Immature natural killer cell (primary cell): ENCODE measurements around the gene SLC26A11. TPM values are rescaled to one million over a fixed set of nuclear protein-coding genes. Genes with fewer than 3 reads are reported as not detected.
A peak's percentile ranks its signal among the peaks of the same experiment; 100 is the strongest.
"Not testable (repeated sequence)": the region's sequence is repeated elsewhere in the genome, so short reads cannot be mapped to it uniquely, and the experiment has no call there.

Experiments used
- DNase-seq, 3 donors: peaks; one replicate each; pipeline ENCODE4 v3.0.0; 2022; ENCODE audit warnings: mixed read lengths in 1 of 3
- H3K27ac Mint-ChIP-seq, 6 donors: one replicate each; pipeline ENCODE4 v1.8.0; 2020; ENCODE audit warnings: mixed read lengths in 6 of 6, mild to moderate bottlenecking in 5 of 6, inconsistent platforms in 4 of 6, moderate library complexity in 3 of 6
- H3K27me3 Mint-ChIP-seq, 3 donors: one replicate each; pipeline ENCODE4 v1.8.0; 2020 to 2021; ENCODE audit warnings: low read depth in 3 of 3, mild to moderate bottlenecking in 3 of 3, mixed read lengths in 3 of 3, moderate library complexity in 3 of 3, inconsistent platforms in 1 of 3
- H3K36me3 Mint-ChIP-seq, 3 donors: one replicate each; pipeline ENCODE4 v1.8.0; 2020; ENCODE audit warnings: mixed read lengths in 3 of 3, inconsistent platforms in 2 of 3, mild to moderate bottlenecking in 2 of 3
- H3K4me1 Mint-ChIP-seq, 2 donors: one replicate each; pipeline ENCODE4 v1.8.0; 2020; ENCODE audit warnings: inconsistent platforms in 2 of 2, mild to moderate bottlenecking in 2 of 2, mixed read lengths in 2 of 2, moderate library complexity in 1 of 2
- H3K4me3 Mint-ChIP-seq, 5 donors: one replicate each; pipeline ENCODE4 v1.8.0; 2020; ENCODE audit warnings: mild to moderate bottlenecking in 5 of 5, mixed read lengths in 5 of 5, inconsistent platforms in 3 of 5, moderate library complexity in 3 of 5
- H3K9me3 Mint-ChIP-seq, 6 donors: one replicate each; pipeline ENCODE4 v1.8.0; 2020; ENCODE audit warnings: mild to moderate bottlenecking in 6 of 6, mixed read lengths in 6 of 6, inconsistent platforms in 4 of 6, moderate library complexity in 3 of 6
- polyA plus RNA-seq, 3 donors: library from polyadenylated mRNA; unstranded; fragments of 300-500 nt; fragmentation: Illumina TruSeq; gene quantifications; one replicate each; pipeline ENCODE4 v1.2.3, GENCODE V29; 2021

Gene SLC26A11
- polyA plus RNA-seq, 3 donors from 2014 or later = 1.6 to 3.6 (median 3.3) TPM

DNA sequence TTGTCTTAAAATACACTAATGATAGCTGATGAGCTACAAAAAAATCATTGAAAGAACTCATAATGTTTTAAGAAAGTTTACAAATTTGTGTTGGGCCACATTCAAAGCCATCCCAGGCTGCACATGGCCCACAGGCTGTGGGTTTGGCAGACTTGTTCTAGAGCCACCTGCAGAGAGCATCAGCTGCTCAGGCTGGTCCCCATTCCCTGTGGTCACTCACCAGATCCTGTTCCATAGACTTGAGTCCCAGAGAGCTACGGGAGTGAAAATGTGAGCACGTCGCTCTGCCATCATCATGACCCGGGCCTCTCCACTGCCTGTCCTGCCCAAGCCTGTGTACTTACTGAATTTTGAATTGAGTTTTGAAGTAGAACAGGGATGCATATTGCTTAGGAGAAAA is 6.9 kb downstream of the SLC26A11 start:
- peaks cover 7 to 8% of the 10 kb centered on the region in 2 donors for H3K4me1 Mint-ChIP-seq
- H3K9me3 Mint-ChIP-seq = peaks cover 0 to 2% (median 0%) of the 10 kb centered on the region in 6 donors
- no peak overlapping the region for H3K27ac Mint-ChIP-seq
- DNase-seq = no peak
- peaks cover 9 to 23% (median 13%) of the 10 kb centered on the region in 3 donors for H3K36me3 Mint-ChIP-seq
- H3K27me3 Mint-ChIP-seq = peaks cover 0 to 9% (median 5%) of the 10 kb centered on the region in 3 donors
- H3K4me3 Mint-ChIP-seq = no peak overlapping the region

- Mint-ChIP-seq H3K4me1 (peaks cover 7 to 8% of the 10 kb centered on the region in 2 donors), H3K36me3 (peaks cover 14 to 28% (median 16%) of the 10 kb centered on the region in 3 donors), H3K4me3 (no peak overlapping the region), H3K9me3 (peaks cover 0 to 7% (median 5%) of the 10 kb centered on the region in 6 donors), H3K27ac (no peak overlapping the region), H3K27me3 (peaks cover 0 to 9% (median 5%) of the 10 kb centered on the region in 3 donors)
- no peak for DNase-seq
Observed at GRCh38 chr17:80227666-80228065, 7.4 kb downstream of the SLC26A11 start.

DNA sequence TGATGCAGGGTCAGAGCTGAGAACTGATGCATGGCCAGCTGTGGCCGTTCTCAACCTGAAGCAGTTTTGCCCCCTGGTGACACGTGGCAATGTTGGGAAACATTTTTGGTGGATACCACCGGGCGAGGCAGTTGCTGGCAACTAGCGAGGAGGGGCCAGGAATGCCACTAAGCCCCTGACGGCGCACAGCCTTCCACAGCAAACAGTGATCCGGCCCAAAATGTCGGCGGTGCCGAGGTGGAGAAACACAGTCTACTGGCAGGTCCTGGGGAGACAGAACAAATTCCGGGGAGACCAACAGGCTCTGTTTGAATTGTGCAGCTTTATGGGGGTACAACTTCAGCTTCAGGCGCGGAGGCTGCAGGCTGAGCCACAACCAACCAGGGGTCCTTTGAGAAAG is 8.2 kb downstream of the SLC26A11 start:
- H3K4me1 Mint-ChIP-seq = peaks cover 5 to 7% of the 10 kb centered on the region in 2 donors
- H3K27ac Mint-ChIP-seq = no peak overlapping the region
- H3K9me3 Mint-ChIP-seq = peaks cover 0 to 13% (median 11%) of the 10 kb centered on the region in 6 donors
- H3K36me3 Mint-ChIP-seq = peaks cover 19 to 33% (median 21%) of the 10 kb centered on the region in 3 donors
- DNase-seq = no peak
- peaks cover 0 to 5% (median 5%) of the 10 kb centered on the region in 3 donors for H3K27me3 Mint-ChIP-seq
- no peak overlapping the region for H3K4me3 Mint-ChIP-seq

DNA sequence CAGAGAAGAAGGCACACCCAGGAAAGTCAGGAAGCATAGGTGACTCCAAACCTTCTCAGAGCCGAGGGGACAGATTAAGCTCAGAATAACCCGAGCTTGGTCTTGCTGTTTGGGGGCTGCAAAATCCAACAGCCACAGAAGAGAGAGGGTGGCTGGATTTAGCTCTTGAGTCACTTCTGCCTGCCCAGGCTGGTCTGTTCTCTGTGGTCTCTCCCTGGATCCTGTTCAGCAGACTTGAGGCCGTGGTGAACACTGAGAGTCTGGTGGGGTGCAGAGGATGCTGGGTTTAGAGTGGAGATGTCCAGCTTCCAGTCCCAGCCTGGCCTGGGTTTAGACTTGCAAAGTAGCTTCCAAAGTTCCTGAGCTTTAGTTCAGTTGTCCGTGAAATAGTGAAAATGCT is 8.8 kb downstream of the SLC26A11 start:
- DNase-seq = no peak
- H3K27me3 Mint-ChIP-seq = peaks cover 0 to 7% (median 5%) of the 10 kb centered on the region in 3 donors
- peaks cover 0 to 14% (median 13%) of the 10 kb centered on the region in 6 donors for H3K9me3 Mint-ChIP-seq
- H3K36me3 Mint-ChIP-seq = peaks cover 20 to 34% (median 24%) of the 10 kb centered on the region in 3 donors
- H3K27ac Mint-ChIP-seq = no peak overlapping the region
- no peak overlapping the region for H3K4me3 Mint-ChIP-seq
- peaks cover 2 to 4% of the 10 kb centered on the region in 2 donors for H3K4me1 Mint-ChIP-seq

GRCh38 chr17:80232438-80232837 is 12.2 kb downstream of the SLC26A11 start:
- H3K4me1 Mint-ChIP-seq = no peaks in the 10 kb centered on the region
- DNase-seq = no peak
- H3K27me3 Mint-ChIP-seq = peaks cover 0 to 5% (median 3%) of the 10 kb centered on the region in 3 donors
- no peak overlapping the region for H3K4me3 Mint-ChIP-seq
- H3K9me3 Mint-ChIP-seq = peaks cover 0 to 20% (median 16%) of the 10 kb centered on the region in 6 donors
- H3K27ac Mint-ChIP-seq = no peak overlapping the region
- H3K36me3 Mint-ChIP-seq = peaks cover 28 to 36% (median 30%) of the 10 kb centered on the region in 3 donors

DNA sequence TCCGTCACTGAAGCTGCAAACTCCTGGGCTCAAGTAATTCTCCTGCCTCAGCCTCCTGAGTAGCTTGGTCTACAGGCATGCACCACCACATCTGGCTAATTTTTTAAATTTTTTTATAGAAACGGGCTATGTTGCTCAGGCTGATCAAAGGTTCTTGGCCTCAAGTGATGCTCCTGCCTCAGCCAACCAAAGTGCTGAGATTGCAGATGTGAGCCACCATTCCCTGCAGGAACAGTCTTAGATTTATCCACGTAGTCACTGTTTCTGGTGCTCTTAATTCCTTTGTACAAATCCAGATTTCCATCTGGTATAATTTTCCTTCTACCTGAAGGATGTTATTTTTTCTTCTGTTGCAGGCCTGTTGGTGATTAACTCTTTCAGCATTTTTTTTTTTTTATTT is 13.0 kb downstream of the SLC26A11 start:
- DNase-seq = no peak
- Mint-ChIP-seq H3K4me3 (no peak overlapping the region), H3K4me1 (no peaks in the 10 kb centered on the region), H3K36me3 (peaks cover 33 to 40% (median 36%) of the 10 kb centered on the region in 3 donors), H3K9me3 (peaks cover 0 to 20% (median 16%) of the 10 kb centered on the region in 6 donors), H3K27ac (no peak overlapping the region), H3K27me3 (peaks cover 0 to 5% (median 3%) of the 10 kb centered on the region in 3 donors)

- peaks cover 33 to 38% (median 36%) of the 10 kb centered on the region in 3 donors for H3K36me3 Mint-ChIP-seq
- no peak overlapping the region for H3K4me3 Mint-ChIP-seq
- peaks cover 0 to 20% (median 16%) of the 10 kb centered on the region in 6 donors for H3K9me3 Mint-ChIP-seq
- no peaks in the 10 kb centered on the region for H3K4me1 Mint-ChIP-seq
- DNase-seq = no peak
- H3K27me3 Mint-ChIP-seq = peaks cover 0 to 3% (median 0%) of the 10 kb centered on the region in 3 donors
- H3K27ac Mint-ChIP-seq = no peak overlapping the region
Observed at GRCh38 chr17:80236911-80237310, 16.7 kb downstream of the SLC26A11 start.

DNA sequence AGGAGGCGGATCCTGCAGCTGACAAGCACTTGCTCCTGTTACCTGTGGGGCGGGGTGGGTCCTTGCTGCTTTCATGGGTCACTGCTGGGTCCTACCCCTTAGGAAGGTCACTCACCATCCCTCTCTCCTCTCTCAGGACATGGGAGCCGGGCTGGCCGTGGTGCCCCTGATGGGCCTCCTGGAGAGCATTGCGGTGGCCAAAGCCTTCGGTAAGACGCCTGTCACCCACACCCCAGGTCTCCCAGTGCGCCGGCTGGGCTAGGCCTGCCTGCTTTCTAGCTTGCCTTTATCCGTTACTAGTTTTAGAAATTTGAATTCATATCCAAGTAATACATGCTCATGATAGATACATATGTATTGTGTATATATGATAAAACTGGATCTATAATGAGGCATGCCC is 17.2 kb downstream of the SLC26A11 start:
- peaks cover 0 to 19% (median 13%) of the 10 kb centered on the region in 6 donors for H3K9me3 Mint-ChIP-seq
- H3K36me3 Mint-ChIP-seq = peaks cover 32 to 37% (median 34%) of the 10 kb centered on the region in 3 donors
- H3K4me1 Mint-ChIP-seq = no peaks in the 10 kb centered on the region
- no peak overlapping the region for H3K27ac Mint-ChIP-seq
- H3K4me3 Mint-ChIP-seq = no peak overlapping the region
- peaks cover 0 to 3% (median 0%) of the 10 kb centered on the region in 3 donors for H3K27me3 Mint-ChIP-seq
- DNase-seq = no peak

DNA sequence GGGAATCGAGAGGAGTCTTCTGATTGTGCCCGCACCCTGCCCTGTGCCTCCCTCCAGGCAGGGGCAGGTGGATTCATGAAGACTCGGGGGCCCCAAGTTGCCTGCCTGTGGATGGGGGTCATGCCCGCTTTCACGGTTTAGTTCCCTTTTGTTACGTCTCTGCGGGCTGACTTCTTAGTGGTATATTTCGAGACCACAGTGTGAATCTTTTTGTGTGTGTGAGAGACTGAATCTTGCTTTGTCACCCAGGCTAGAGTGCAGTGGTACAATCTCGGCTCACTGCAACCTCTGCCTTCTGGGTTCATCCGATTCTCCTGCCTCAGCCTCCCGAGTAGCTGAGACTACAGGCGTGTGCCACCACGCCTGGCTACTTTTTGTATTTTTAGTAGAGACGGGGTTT is 22.3 kb downstream of the SLC26A11 start:
- peaks cover 0 to 2% (median 0%) of the 10 kb centered on the region in 3 donors for H3K27me3 Mint-ChIP-seq
- H3K9me3 Mint-ChIP-seq = no peaks in the 10 kb centered on the region
- H3K27ac Mint-ChIP-seq = peak overlapping the region in 2 of 6 donors; percentile 49 to 67
- H3K4me3 Mint-ChIP-seq = no peak overlapping the region
- peaks cover 17 to 20% (median 19%) of the 10 kb centered on the region in 3 donors for H3K36me3 Mint-ChIP-seq
- no peaks in the 10 kb centered on the region for H3K4me1 Mint-ChIP-seq
- DNase-seq = peak in 1 of 3 donors; percentile 29

DNA sequence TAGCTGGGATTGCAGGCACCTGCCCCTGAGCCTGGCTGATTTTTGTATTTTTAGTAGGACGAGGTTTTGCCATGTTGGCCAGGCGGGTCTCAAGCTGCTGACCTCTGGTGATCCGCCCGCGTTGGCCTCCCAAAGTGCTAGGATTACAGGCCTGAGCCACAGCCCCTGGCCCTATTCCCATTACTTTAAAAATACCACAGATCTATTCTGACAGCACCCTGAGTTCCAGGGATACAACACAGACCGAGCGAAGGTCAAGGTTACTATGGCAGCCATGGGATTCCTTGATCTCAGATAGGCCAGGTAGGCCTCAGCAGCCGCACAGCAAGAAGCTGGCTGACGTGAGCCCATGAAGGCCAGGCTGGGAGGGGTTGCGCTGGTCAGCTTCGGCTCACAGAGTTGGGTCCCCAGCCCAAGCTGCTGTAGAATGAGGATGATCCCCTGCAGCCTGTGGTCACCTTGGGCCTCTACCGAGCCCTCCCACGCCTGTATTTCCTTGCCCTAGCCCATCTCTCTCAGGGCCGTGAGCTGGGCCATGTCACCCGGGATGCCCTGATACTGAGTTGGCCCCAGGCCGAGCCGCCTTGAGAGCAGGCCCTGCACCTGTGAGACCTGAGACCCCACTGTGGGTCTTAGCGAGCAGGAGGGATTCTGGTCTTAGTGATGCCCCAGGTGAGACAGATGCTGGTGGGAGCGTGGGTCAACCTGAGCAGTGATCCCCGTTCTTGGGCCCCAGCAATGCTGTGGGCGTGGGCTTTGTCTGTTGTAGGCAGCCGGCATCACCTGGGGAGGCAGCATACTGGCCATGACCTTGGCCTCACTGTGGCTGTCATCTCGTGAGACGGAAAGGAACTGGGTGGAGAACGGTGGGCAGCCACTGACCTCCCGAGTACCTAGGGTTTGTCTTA is 23.6 kb downstream of the SLC26A11 start:
- Mint-ChIP-seq H3K27ac (no peak overlapping the region), H3K27me3 (peaks cover 0 to 2% (median 0%) of the 10 kb centered on the region in 3 donors), H3K9me3 (no peaks in the 10 kb centered on the region), H3K36me3 (peaks cover 8 to 11% (median 10%) of the 10 kb centered on the region in 3 donors), H3K4me3 (no peak overlapping the region), H3K4me1 (no peaks in the 10 kb centered on the region)
- no peak for DNase-seq

- not testable (repeated sequence) for H3K27ac Mint-ChIP-seq, H3K9me3 Mint-ChIP-seq, H3K4me1 Mint-ChIP-seq, H3K27me3 Mint-ChIP-seq, DNase-seq, H3K4me3 Mint-ChIP-seq
- peaks cover 8 to 11% (median 10%) of the 10 kb centered on the region in 3 donors for H3K36me3 Mint-ChIP-seq
Observed at GRCh38 chr17:80244448-80244847, 24.2 kb downstream of the SLC26A11 start.

DNA sequence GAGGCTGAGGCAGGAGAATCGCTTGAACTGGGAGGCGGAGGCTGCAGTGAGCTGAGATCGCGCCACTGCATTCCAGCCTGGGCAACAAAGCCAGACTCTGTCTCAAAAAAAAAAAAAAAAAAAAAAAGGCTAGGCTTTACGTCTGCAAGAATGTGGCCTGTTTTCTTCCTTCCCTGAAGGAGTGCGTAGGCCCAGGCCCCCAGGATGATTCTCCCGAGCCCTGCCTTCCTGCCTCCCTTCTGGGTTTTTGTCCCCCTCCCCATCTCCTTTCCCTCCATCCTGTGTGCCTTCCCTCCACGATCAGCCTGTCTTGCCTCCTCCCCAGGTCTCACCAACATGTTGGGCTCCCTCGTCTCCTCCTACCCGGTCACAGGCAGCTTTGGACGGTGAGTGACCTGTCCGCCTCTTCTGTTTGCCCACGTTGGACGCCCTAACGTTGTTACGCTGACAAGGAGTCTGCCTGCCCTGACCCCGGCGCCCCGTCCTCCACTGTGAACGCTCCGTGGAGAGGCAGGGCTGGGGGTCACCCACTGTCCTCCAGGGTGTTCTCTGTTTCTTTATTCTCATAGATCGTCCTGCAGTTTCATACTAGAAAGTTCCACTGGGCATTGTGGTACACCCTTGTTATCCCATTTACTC is 24.8 kb downstream of the SLC26A11 start:
- Mint-ChIP-seq H3K4me3 (no peak overlapping the region), H3K27ac (no peak overlapping the region), H3K4me1 (no peaks in the 10 kb centered on the region), H3K36me3 (peaks cover 8 to 11% (median 10%) of the 10 kb centered on the region in 3 donors), H3K9me3 (no peaks in the 10 kb centered on the region), H3K27me3 (peaks cover 0 to 2% (median 0%) of the 10 kb centered on the region in 3 donors)
- DNase-seq = no peak

DNA sequence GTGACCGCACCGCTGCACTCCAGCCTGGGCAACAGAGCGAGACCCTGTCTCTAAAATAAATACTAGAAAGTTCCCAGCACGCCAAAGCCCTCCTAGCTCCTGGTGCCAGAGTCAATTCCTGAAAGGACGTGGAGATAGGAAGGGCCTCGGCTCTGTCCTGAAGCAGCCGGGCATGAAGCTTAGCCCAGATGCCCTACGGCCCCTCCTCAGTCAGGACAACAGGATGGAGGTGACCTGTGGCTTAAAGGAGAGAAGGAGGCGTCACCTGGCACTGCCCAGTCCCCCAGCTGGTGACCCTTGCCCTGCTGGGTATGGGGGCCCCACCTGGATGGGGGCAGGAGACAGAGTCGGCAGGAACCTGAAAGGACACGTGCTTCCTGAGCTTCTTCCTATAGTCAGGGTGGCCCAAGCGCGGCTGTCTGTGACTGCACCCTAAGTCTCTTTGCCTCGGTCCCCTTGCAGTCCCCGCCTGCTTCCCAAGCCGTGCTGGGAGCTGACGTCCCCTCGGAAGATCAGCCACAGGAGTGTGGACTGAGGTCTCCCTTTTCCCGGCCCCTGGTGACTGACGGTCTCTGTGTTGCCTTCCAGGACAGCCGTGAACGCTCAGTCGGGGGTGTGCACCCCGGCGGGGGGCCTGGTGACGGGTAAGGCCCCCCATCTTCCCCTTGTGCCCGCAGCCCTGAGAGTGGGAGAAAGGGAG is 25.5 kb downstream of the SLC26A11 start:
- H3K9me3 Mint-ChIP-seq = no peaks in the 10 kb centered on the region

More for the DNA sequence above, 25.5 kb downstream of the SLC26A11 start:
- H3K27me3 Mint-ChIP-seq = peaks cover 0 to 2% (median 0%) of the 10 kb centered on the region in 3 donors
- no peak overlapping the region for H3K4me3 Mint-ChIP-seq
- H3K4me1 Mint-ChIP-seq = no peaks in the 10 kb centered on the region
- H3K27ac Mint-ChIP-seq = no peak overlapping the region
- H3K36me3 Mint-ChIP-seq = peaks cover 8 to 11% (median 10%) of the 10 kb centered on the region in 3 donors
- DNase-seq = no peak
